Liver (tissue), 9 donors: ENCODE data around the gene MAD2L1. TPM values are rescaled to one million over a fixed set of nuclear protein-coding genes. Genes with fewer than 3 reads are reported as not detected.

ENCODE experiments used
- DNase-seq: peaks from one replicate; pipeline ENCODE4 v3.0.0-alpha.2; 2017; ENCODE audit warnings: low spot score
- H3K27ac ChIP-seq, 2 donors: one replicate each; pipeline ENCODE4 v1.7.0; 2013; ENCODE audit warnings: inconsistent platforms in 2 of 2, low read length in 2 of 2, control low read depth in 1 of 2, low read depth in 1 of 2, mild to moderate bottlenecking in 1 of 2
- H3K27me3 ChIP-seq, 4 donors: one replicate each; pipeline versions ENCODE4 v1.6.1 to v1.7.0; 2013; ENCODE audit warnings: low read length in 3 of 4, inconsistent platforms in 1 of 4, mild to moderate bottlenecking in 1 of 4, moderate library complexity in 1 of 4; ENCODE audit not compliant: control insufficient read depth in 4 of 4, insufficient read depth in 4 of 4
- H3K36me3 ChIP-seq, 4 donors: one replicate each; pipeline versions ENCODE4 v1.6.1 to v1.7.0; 2013; ENCODE audit warnings: low read length in 3 of 4, mild to moderate bottlenecking in 3 of 4, low read depth in 1 of 4, moderate library complexity in 1 of 4; ENCODE audit not compliant: control insufficient read depth in 4 of 4, insufficient read depth in 3 of 4
- H3K4me1 ChIP-seq, 4 donors: one replicate each; pipeline versions ENCODE4 v1.6.1 to v1.7.0; 2013; ENCODE audit warnings: low read length in 3 of 4, mild to moderate bottlenecking in 3 of 4, moderate library complexity in 1 of 4; ENCODE audit not compliant: control insufficient read depth in 4 of 4, insufficient read depth in 4 of 4
- H3K4me3 ChIP-seq, 3 donors: one replicate each; pipeline versions ENCODE4 v1.6.1 to v1.7.0; 2013; ENCODE audit warnings: low read length in 3 of 3, control low read depth in 1 of 3, low read depth in 1 of 3, mild to moderate bottlenecking in 1 of 3
- H3K9ac ChIP-seq, 2 donors: one replicate each; pipeline ENCODE4 v1.7.0; 2013; ENCODE audit warnings: low read length in 2 of 2, mild to moderate bottlenecking in 2 of 2, moderate library complexity in 2 of 2, control low read depth in 1 of 2, low read depth in 1 of 2
- H3K9me3 ChIP-seq, 4 donors: one replicate each; pipeline versions ENCODE4 v1.6.1 to v1.7.0; 2013; ENCODE audit warnings: low read length in 3 of 4; ENCODE audit not compliant: control insufficient read depth in 4 of 4
- ATF3 ChIP-seq: IDR thresholded peaks from 2 replicates; pipeline ENCODE4 v1.6.1; 2016; ENCODE audit warnings: antibody characterized with exemption
- CTCF ChIP-seq: fragments of 150-350 bp; IDR thresholded peaks from 2 replicates; pipeline ENCODE4 v1.5.1; 2017; ENCODE audit warnings: improper control_type of control experiment, low read depth, low read length; ENCODE audit not compliant: missing input control
- EGR1 ChIP-seq, 2 donors: IDR thresholded peaks; 2 replicates each; pipeline ENCODE4 v1.6.1; 2016 to 2018; ENCODE audit warnings: antibody characterized with exemption in 2 of 2, low read depth in 2 of 2
- FOXA1 ChIP-seq: IDR thresholded peaks from 2 replicates; pipeline ENCODE4 v1.6.1; 2016; ENCODE audit warnings: antibody characterized with exemption
- FOXA2 ChIP-seq: IDR thresholded peaks from 2 replicates; pipeline ENCODE4 v1.6.1; 2016; ENCODE audit warnings: antibody characterized with exemption
- GABPA ChIP-seq, 2 donors: IDR thresholded peaks in 1 of 2; conservative IDR thresholded peaks in 1 of 2; 2 replicates each; pipeline ENCODE4 v1.6.1; 2016; ENCODE audit warnings: antibody characterized with exemption in 2 of 2, mild to moderate bottlenecking in 1 of 2, moderate library complexity in 1 of 2
- HNF4A ChIP-seq, 2 donors: conservative IDR thresholded peaks; 2 replicates each; pipeline ENCODE4 v1.6.1; 2016; ENCODE audit warnings: antibody characterized with exemption in 2 of 2, mild to moderate bottlenecking in 2 of 2
- HNF4G ChIP-seq: IDR thresholded peaks from 2 replicates; pipeline ENCODE4 v1.6.1; 2016; ENCODE audit warnings: antibody characterized with exemption
- JUND ChIP-seq, 2 donors: IDR thresholded peaks; 2 replicates each; pipeline ENCODE4 v1.6.1; 2016; ENCODE audit warnings: antibody characterized with exemption in 2 of 2
- MAX ChIP-seq: IDR thresholded peaks from 2 replicates; pipeline ENCODE4 v1.6.1; 2016; ENCODE audit warnings: antibody characterized with exemption
- NR2F2 ChIP-seq: IDR thresholded peaks from 2 replicates; pipeline ENCODE4 v1.6.1; 2016; ENCODE audit warnings: antibody characterized with exemption
- RAD21 ChIP-seq, 2 donors: IDR thresholded peaks; 2 replicates each; pipeline ENCODE4 v1.6.1; 2016; ENCODE audit warnings: antibody characterized with exemption in 2 of 2, mild to moderate bottlenecking in 2 of 2
- RXRA ChIP-seq, 2 donors: IDR thresholded peaks; 2 replicates each; pipeline ENCODE4 v1.6.1; 2017 to 2018; ENCODE audit warnings: antibody characterized with exemption in 2 of 2, mild to moderate bottlenecking in 1 of 2
- SP1 ChIP-seq: IDR thresholded peaks from 2 replicates; pipeline ENCODE4 v1.6.1; 2018; ENCODE audit warnings: antibody characterized with exemption, mild to moderate bottlenecking
- TAF1 ChIP-seq: conservative IDR thresholded peaks from 2 replicates; pipeline ENCODE4 v1.6.1; 2016; ENCODE audit warnings: antibody characterized with exemption, mild to moderate bottlenecking
- YY1 ChIP-seq: IDR thresholded peaks from 2 replicates; pipeline ENCODE4 v1.6.1; 2016; ENCODE audit warnings: antibody characterized with exemption, mild to moderate bottlenecking
- ZBTB33 ChIP-seq: IDR thresholded peaks from 2 replicates; pipeline ENCODE4 v1.6.1; 2016; ENCODE audit warnings: antibody characterized with exemption
- WGBS: extraction: QIAGEN DNeasy Blood & Tissue Kit; methylation state at CpG from one replicate; pipeline ENCODE4 v1.1.7; 2013; 5-methylcytosine and 5-hydroxymethylcytosine counted together
- polyA plus RNA-seq, 2 donors: library from polyadenylated mRNA; stranded (reverse) in 1 of 2; unstranded in 1 of 2; fragments of 200-250 nt in 1 of 2; fragments of >200 nt in 1 of 2; fragmentation: Nextera tagmentation in 1 of 2; extraction: Ambion mirVana in 1 of 2; gene quantifications; one replicate each; pipeline versions ENCODE4 v1.2.1 to v1.2.3, GENCODE V29; 2013 to 2015
- total RNA-seq, 2 donors: library from RNA; depleted of rRNA; stranded (reverse); fragments of >200 nt; gene quantifications; one replicate each; pipeline ENCODE4 v1.2.3, GENCODE V29; 2014
- TF ChIP-seq, protein P1 (sequence below): IDR thresholded peaks from 2 replicates; pipeline ENCODE4 v1.6.1; 2016; ENCODE audit warnings: antibody characterized with exemption, mild to moderate bottlenecking
- donor health status: healthy.
- donor health status: healthy.
- donor health status: healthy.
- donor health status: healthy.
- donor health status: healthy.

MAD2L1 gene
- 10 to 100 TPM in 1 of 2 donors, under 1 TPM in 1; 0.17 to 28.1 TPM for total RNA-seq
- 1 to 10 TPM; 2.0 to 2.6 TPM for polyA plus RNA-seq

- Histone ChIP-seq H3K9ac (peak within 1 kb of the TSS; percentile 76 to 77), H3K9me3 (no peaks in the 10 kb centered on the region), H3K4me1 (peaks cover 6 to 15% (median 10%) of the 10 kb centered on the region in 4 donors), H3K27me3 (no peaks in the 10 kb centered on the region), H3K36me3 (no peaks in the 10 kb centered on the region), H3K4me3 (peak within 1 kb of the TSS; percentile 72 to 90 (median 75)), H3K27ac (peak within 1 kb of the TSS; percentile 95 to 96)
- TF ChIP-seq HNF4G (no peak), HNF4A (conservative IDR thresholded peaks at IDR 0.05) (peak in 1 of 2 donors; percentile 17), RAD21 (IDR thresholded peaks at IDR 0.05) (no peak), NR2F2 (peak; percentile 85), EGR1 (IDR thresholded peaks at IDR 0.05; ENCODE audit: low read depth in 2 of 2) (no peak), SP1 (peak; percentile 50), TAF1 (peak; percentile 51), RXRA (IDR thresholded peaks at IDR 0.05) (peak in 1 of 2 donors; percentile 21), MAX (peak; percentile 70), FOXA2 (no peak), JUND (IDR thresholded peaks at IDR 0.05) (peak in 1 of 2 donors; percentile 14), ATF3 (no peak), ZBTB33 (peak; percentile 98), CTCF (no peak), GABPA (IDR thresholded peaks at IDR 0.05 in 1 of 2, conservative IDR thresholded peaks at IDR 0.05 in 1 of 2) (peak; percentile 24 to 87), FOXA1 (no peak), YY1 (peak; percentile 74)
- TF ChIP-seq, protein P1, sequence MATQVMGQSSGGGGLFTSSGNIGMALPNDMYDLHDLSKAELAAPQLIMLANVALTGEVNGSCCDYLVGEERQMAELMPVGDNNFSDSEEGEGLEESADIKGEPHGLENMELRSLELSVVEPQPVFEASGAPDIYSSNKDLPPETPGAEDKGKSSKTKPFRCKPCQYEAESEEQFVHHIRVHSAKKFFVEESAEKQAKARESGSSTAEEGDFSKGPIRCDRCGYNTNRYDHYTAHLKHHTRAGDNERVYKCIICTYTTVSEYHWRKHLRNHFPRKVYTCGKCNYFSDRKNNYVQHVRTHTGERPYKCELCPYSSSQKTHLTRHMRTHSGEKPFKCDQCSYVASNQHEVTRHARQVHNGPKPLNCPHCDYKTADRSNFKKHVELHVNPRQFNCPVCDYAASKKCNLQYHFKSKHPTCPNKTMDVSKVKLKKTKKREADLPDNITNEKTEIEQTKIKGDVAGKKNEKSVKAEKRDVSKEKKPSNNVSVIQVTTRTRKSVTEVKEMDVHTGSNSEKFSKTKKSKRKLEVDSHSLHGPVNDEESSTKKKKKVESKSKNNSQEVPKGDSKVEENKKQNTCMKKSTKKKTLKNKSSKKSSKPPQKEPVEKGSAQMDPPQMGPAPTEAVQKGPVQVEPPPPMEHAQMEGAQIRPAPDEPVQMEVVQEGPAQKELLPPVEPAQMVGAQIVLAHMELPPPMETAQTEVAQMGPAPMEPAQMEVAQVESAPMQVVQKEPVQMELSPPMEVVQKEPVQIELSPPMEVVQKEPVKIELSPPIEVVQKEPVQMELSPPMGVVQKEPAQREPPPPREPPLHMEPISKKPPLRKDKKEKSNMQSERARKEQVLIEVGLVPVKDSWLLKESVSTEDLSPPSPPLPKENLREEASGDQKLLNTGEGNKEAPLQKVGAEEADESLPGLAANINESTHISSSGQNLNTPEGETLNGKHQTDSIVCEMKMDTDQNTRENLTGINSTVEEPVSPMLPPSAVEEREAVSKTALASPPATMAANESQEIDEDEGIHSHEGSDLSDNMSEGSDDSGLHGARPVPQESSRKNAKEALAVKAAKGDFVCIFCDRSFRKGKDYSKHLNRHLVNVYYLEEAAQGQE = peak; percentile 96
- DNase-seq = peak; percentile 97
- under 1% methylated on average over 65 of the region's 65 CpGs for WGBS
These were observed at the start of gene MAD2L1 for GRCh38 chr4:120066517-120067340. TSS of gene MAD2L1 (minus strand) at chr4:120066848. CDS start at chr4:120066734, 114 bp downstream.
